HepG2 (cell line): ENCODE results near the gene CHST14. TPM values are rescaled to one million over a fixed set of nuclear protein-coding genes. Genes with fewer than 3 reads are reported as not detected.

ENCODE experiments used
- ATAC-seq: fragments of 200-7000 bp; cut with Tn5 transposase; 3 replicates; pipeline ENCODE4 v1.9.1; 2020; ENCODE audit warnings: mild to moderate bottlenecking, moderate library complexity
- BruUV-seq: library from RNA; stranded (reverse); fragments of 400-500 nt; replicated peaks from 2 replicates; lab custom pipeline; 2021; lab: Mats Ljungman, UMichigan
- CTCF ChIA-PET: fragments of 300-600 bp; formaldehyde crosslinking; extraction: SDS; loops from one replicate; lab custom pipeline; 2021; ENCODE audit warnings: low total read pairs, inconsistent platforms, low intra/inter-chr PET ratio; lab: Yijun Ruan, JAX
- POLR2A ChIA-PET: fragments of 350-600 bp; sonication (Branson Sonifier 250); formaldehyde crosslinking; loops from one replicate; lab custom pipeline; 2020; ENCODE audit warnings: antibody characterized with exemption, inconsistent platforms; lab: Yijun Ruan, JAX
- DNase-seq: peaks from one replicate; pipeline ENCODE4 v3.0.0-alpha.2; 2015; ENCODE audit warnings: low spot score
- FAIRE-seq: peaks from 3 replicates; lab custom pipeline; 2011; peaks lifted over from hg19 to GRCh38; lab: Jason Lieb, UNC
- H2AFZ ChIP-seq: one replicate; pipeline ENCODE4 v1.6.1; 2011; ENCODE audit warnings: low read length, inconsistent platforms
- H3K27ac ChIP-seq: fragments of 300-600 bp; 3 replicates; pipeline ENCODE4 v1.8.0; 2011; ENCODE audit warnings: mixed run types, mild to moderate bottlenecking, mixed read lengths, low read length, inconsistent platforms; ENCODE audit not compliant: insufficient read depth; ENCODE audit errors: extremely low read length
- H3K27me3 ChIP-seq, 2 experiments: fragments of 200-600 bp in 1 of 2; 2 replicates in 1 of 2; 3 replicates in 1 of 2; pipeline versions ENCODE4 v1.6.0 to v1.8.0; 2011; ENCODE audit warnings: low read length in 2 of 2, mild to moderate bottlenecking in 2 of 2, moderate library complexity in 2 of 2, inconsistent platforms in 1 of 2; ENCODE audit not compliant: insufficient read depth in 2 of 2, control insufficient read depth in 1 of 2
- H3K36me3 ChIP-seq, 2 experiments: fragments of 200-600 bp in 1 of 2; replicated peaks in 1 of 2; 2 replicates in 1 of 2; 3 replicates in 1 of 2; pipeline versions ENCODE4 v1.5.1 to v1.8.0; 2011; ENCODE audit warnings: low read length in 2 of 2, inconsistent platforms in 1 of 2; ENCODE audit not compliant: insufficient read depth in 2 of 2, control insufficient read depth in 1 of 2
- H3K4me1 ChIP-seq: 2 replicates; pipeline ENCODE4 v1.5.1; 2012; ENCODE audit warnings: low read length, inconsistent platforms; ENCODE audit not compliant: insufficient read depth
- H3K4me2 ChIP-seq: 2 replicates; pipeline ENCODE4 v1.6.0; 2011; ENCODE audit warnings: low read depth, low read length, inconsistent platforms
- H3K4me3 ChIP-seq, 3 experiments: fragments of 200-600 bp in 1 of 3; sonication (generic), shearing (Covaris generic) in 1 of 3; replicated peaks in 1 of 3; 2 replicates each; pipeline ENCODE4 v1.5.1; 2011 to 2016; ENCODE audit warnings: low read length in 3 of 3, inconsistent platforms in 2 of 3, low read depth in 2 of 3, mild to moderate bottlenecking in 2 of 3, control low read depth in 1 of 3, mixed read lengths in 1 of 3; ENCODE audit not compliant: insufficient read depth in 1 of 3
- H3K79me2 ChIP-seq: one replicate; pipeline ENCODE4 v1.6.1; 2011; ENCODE audit warnings: low read length, inconsistent platforms; ENCODE audit not compliant: insufficient read depth
- H3K9ac ChIP-seq: 2 replicates; pipeline ENCODE4 v1.6.0; 2011; ENCODE audit warnings: mild to moderate bottlenecking, low read depth, low read length, inconsistent platforms; ENCODE audit not compliant: insufficient read depth
- H3K9me3 ChIP-seq: 2 replicates; pipeline ENCODE4 v1.5.1; 2012; ENCODE audit warnings: mild to moderate bottlenecking, low read length
- H4K20me1 ChIP-seq: 2 replicates; pipeline ENCODE4 v1.6.0; 2011; ENCODE audit warnings: inconsistent platforms, mild to moderate bottlenecking, low read length, moderate library complexity; ENCODE audit not compliant: insufficient read depth
- DNMT3B ChIP-seq: conservative IDR thresholded peaks from 2 replicates; pipeline ENCODE4 v1.6.1; 2016; ENCODE audit warnings: missing biosample characterization, control low read depth
- EED ChIP-seq: sonication (generic); formaldehyde crosslinking; IDR thresholded peaks from 2 replicates; pipeline ENCODE4 v1.5.0; 2020; ENCODE audit warnings: mild to moderate bottlenecking, missing genetic modification reagents
- PITX1 ChIP-seq: sonication (generic); formaldehyde crosslinking; IDR thresholded peaks from 2 replicates; pipeline ENCODE4 v1.5.1; 2020; ENCODE audit warnings: mild to moderate bottlenecking, missing genetic modification reagents
- RCOR2 ChIP-seq: IDR thresholded peaks from 2 replicates; pipeline ENCODE4 v1.6.1; 2016; ENCODE audit warnings: missing biosample characterization, missing genetic modification reagents
- ZNF615 ChIP-seq: sonication (generic); formaldehyde crosslinking; IDR thresholded peaks from 2 replicates; pipeline ENCODE4 v1.5.0; 2020; ENCODE audit warnings: mild to moderate bottlenecking, missing genetic modification reagents, borderline replicate concordance
- ZNF749 ChIP-seq: sonication (generic); formaldehyde crosslinking; IDR thresholded peaks from 2 replicates; pipeline ENCODE4 v1.8.0; 2022; ENCODE audit warnings: mild to moderate bottlenecking, missing genetic modification reagents, moderate library complexity, borderline replicate concordance
- ZNF780A ChIP-seq: sonication (generic); formaldehyde crosslinking; IDR thresholded peaks from 2 replicates; pipeline ENCODE4 v1.8.0; 2022; ENCODE audit warnings: mild to moderate bottlenecking, missing genetic modification reagents, moderate library complexity
- ZSCAN9 ChIP-seq: IDR thresholded peaks from 2 replicates; pipeline ENCODE4 v1.6.1; 2016; ENCODE audit warnings: borderline replicate concordance
- WGBS: methylation state at CpG from one replicate; pipeline ENCODE4 v1.1.6; 2017; ENCODE audit warnings: low lambda C conversion rate; 5-methylcytosine and 5-hydroxymethylcytosine counted together
- in situ Hi-C: cut with HindIII; loops from 2 replicates; pipeline ENCODE4 v1.10.0; 2017; ENCODE audit warnings: low pct_unique_long_range_greater_than_20kb; ENCODE audit not compliant: extremely low pct_ligation_motif_present
- intact Hi-C: fragments of 100-400 bp; cut with micrococcal nuclease; formaldehyde crosslinking; loops from one replicate; pipeline ENCODE4 v1.10.0; 2022; ENCODE audit not compliant: unreplicated experiment
- polyA plus RNA-seq, 8 experiments: library from polyadenylated mRNA; depleted of rRNA in 3 of 8; stranded (reverse) in 7 of 8; unstranded in 1 of 8; fragments of >200 nt; fragmentation: Illumina TruSeq in 4 of 8; extraction: Trizol in 4 of 8; gene quantifications; 2 replicates each; pipeline versions ENCODE4 v1.2.1 to v1.2.3, GENCODE V29; 2011 to 2016; ENCODE audit warnings: low read depth in 4 of 8, missing spikeins in 1 of 8, mixed read lengths in 1 of 8; ENCODE audit not compliant: insufficient read depth in 1 of 8
- total RNA-seq, 5 experiments: library from RNA; depleted of rRNA; stranded (reverse); fragments of >200 nt; fragmentation: Illumina TruSeq; extraction: Trizol; gene quantifications; 2 replicates each; pipeline ENCODE4 v1.2.3, GENCODE V29; 2016; ENCODE audit warnings: low read depth in 1 of 5
- TF ChIP-seq, protein P1 (sequence below): sonication (generic); formaldehyde crosslinking; IDR thresholded peaks from 2 replicates; pipeline ENCODE4 v1.4.0; 2020; ENCODE audit warnings: missing genetic modification reagents
- TF ChIP-seq, protein P2 (sequence below): sonication (generic); formaldehyde crosslinking; IDR thresholded peaks from 2 replicates; pipeline ENCODE4 v1.9.0; 2021; ENCODE audit warnings: missing genetic modification reagents, borderline replicate concordance
- TF ChIP-seq, protein P3 (sequence below): sonication (generic); formaldehyde crosslinking; IDR thresholded peaks from 2 replicates; pipeline ENCODE4 v1.4.0; 2020; ENCODE audit warnings: mild to moderate bottlenecking, missing genetic modification reagents, borderline replicate concordance
- TF ChIP-seq, protein P4 (sequence below): sonication (generic); formaldehyde crosslinking; IDR thresholded peaks from 2 replicates; pipeline ENCODE4 v1.4.0; 2020; ENCODE audit warnings: mild to moderate bottlenecking, missing genetic modification reagents
- TF ChIP-seq, protein P5 (sequence below): sonication (generic); formaldehyde crosslinking; IDR thresholded peaks from 2 replicates; pipeline ENCODE4 v1.8.0; 2022; ENCODE audit warnings: missing genetic modification reagents, mild to moderate bottlenecking, moderate library complexity, borderline replicate concordance

Gene CHST14
- total and polyA plus RNA-seq, 2 of the 13 experiments (the other 11 are each of a cell fraction or from before 2014, with no cell fraction given), result 8.9 to 12.4 TPM

DNA sequence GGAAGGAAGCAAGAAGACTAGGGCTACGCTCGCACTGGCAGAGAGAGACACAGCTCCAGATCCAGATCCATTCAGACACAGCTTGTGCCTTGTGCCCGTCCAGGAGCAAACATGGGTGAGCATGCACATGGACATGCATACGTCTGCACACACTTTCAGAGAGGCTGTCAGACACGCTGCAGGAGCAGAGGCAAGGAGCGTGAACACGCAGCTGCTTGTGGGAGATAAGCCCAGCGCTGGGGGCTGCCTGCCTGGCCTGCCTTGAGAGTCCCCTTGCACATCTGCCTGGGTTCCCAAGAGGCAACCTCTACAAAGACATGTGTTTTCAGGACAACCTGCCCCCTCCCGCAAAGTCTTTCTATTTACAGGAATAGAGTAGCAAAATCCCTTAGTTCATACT lies 43.6 kb upstream of the CHST14 start:
- FAIRE-seq (no peak), ATAC-seq (no peak), DNase-seq (no peak)
- 80% methylated on average over 5 of the region's 9 CpGs for WGBS
- Histone ChIP-seq H4K20me1 (no peaks in the 10 kb centered on the region), H3K27ac (no peak overlapping the region), H3K9ac (no peak overlapping the region), H3K79me2 (no peaks in the 10 kb centered on the region), H3K36me3 (no peaks in the 10 kb centered on the region), H2AFZ (no peak overlapping the region), H3K4me2 (no peak overlapping the region), H3K27me3 (no peaks in the 10 kb centered on the region; a peak in 2 of 5 replicates), H3K4me3 (no peak overlapping the region), H3K4me1 (peaks cover under 1% of the 10 kb centered on the region; the same call in 1 of the 2 replicates), H3K9me3 (no peaks in the 10 kb centered on the region)
- in situ Hi-C loops, result no loop called here
- CTCF ChIA-PET, result no interaction called here
- POLR2A ChIA-PET, result no interaction called here
- TF ChIP-seq ZNF749 (CRISPR knock-in tag) (no peak), EED (no peak), PITX1 (no peak), RCOR2 (no peak), ZNF615 (CRISPR knock-in tag) (no peak), ZSCAN9 (CRISPR knock-in tag) (no peak), DNMT3B (CRISPR knock-in tag) (no peak), ZNF780A (no peak)
- TF ChIP-seq, protein P1, sequence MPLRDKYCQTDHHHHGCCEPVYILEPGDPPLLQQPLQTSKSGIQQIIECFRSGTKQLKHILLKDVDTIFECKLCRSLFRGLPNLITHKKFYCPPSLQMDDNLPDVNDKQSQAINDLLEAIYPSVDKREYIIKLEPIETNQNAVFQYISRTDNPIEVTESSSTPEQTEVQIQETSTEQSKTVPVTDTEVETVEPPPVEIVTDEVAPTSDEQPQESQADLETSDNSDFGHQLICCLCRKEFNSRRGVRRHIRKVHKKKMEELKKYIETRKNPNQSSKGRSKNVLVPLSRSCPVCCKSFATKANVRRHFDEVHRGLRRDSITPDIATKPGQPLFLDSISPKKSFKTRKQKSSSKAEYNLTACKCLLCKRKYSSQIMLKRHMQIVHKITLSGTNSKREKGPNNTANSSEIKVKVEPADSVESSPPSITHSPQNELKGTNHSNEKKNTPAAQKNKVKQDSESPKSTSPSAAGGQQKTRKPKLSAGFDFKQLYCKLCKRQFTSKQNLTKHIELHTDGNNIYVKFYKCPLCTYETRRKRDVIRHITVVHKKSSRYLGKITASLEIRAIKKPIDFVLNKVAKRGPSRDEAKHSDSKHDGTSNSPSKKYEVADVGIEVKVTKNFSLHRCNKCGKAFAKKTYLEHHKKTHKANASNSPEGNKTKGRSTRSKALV (CRISPR knock-in tag), result no peak
- TF ChIP-seq, protein P2, sequence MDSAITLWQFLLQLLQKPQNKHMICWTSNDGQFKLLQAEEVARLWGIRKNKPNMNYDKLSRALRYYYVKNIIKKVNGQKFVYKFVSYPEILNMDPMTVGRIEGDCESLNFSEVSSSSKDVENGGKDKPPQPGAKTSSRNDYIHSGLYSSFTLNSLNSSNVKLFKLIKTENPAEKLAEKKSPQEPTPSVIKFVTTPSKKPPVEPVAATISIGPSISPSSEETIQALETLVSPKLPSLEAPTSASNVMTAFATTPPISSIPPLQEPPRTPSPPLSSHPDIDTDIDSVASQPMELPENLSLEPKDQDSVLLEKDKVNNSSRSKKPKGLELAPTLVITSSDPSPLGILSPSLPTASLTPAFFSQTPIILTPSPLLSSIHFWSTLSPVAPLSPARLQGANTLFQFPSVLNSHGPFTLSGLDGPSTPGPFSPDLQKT, result no peak
- TF ChIP-seq, protein P3, sequence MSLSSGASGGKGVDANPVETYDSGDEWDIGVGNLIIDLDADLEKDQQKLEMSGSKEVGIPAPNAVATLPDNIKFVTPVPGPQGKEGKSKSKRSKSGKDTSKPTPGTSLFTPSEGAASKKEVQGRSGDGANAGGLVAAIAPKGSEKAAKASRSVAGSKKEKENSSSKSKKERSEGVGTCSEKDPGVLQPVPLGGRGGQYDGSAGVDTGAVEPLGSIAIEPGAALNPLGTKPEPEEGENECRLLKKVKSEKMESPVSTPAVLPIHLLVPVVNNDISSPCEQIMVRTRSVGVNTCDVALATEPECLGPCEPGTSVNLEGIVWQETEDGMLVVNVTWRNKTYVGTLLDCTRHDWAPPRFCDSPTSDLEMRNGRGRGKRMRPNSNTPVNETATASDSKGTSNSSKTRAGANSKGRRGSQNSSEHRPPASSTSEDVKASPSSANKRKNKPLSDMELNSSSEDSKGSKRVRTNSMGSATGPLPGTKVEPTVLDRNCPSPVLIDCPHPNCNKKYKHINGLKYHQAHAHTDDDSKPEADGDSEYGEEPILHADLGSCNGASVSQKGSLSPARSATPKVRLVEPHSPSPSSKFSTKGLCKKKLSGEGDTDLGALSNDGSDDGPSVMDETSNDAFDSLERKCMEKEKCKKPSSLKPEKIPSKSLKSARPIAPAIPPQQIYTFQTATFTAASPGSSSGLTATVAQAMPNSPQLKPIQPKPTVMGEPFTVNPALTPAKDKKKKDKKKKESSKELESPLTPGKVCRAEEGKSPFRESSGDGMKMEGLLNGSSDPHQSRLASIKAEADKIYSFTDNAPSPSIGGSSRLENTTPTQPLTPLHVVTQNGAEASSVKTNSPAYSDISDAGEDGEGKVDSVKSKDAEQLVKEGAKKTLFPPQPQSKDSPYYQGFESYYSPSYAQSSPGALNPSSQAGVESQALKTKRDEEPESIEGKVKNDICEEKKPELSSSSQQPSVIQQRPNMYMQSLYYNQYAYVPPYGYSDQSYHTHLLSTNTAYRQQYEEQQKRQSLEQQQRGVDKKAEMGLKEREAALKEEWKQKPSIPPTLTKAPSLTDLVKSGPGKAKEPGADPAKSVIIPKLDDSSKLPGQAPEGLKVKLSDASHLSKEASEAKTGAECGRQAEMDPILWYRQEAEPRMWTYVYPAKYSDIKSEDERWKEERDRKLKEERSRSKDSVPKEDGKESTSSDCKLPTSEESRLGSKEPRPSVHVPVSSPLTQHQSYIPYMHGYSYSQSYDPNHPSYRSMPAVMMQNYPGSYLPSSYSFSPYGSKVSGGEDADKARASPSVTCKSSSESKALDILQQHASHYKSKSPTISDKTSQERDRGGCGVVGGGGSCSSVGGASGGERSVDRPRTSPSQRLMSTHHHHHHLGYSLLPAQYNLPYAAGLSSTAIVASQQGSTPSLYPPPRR (CRISPR knock-in tag), result no peak
- TF ChIP-seq, protein P4, sequence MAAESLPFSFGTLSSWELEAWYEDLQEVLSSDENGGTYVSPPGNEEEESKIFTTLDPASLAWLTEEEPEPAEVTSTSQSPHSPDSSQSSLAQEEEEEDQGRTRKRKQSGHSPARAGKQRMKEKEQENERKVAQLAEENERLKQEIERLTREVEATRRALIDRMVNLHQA (CRISPR knock-in tag), result no peak
- TF ChIP-seq, protein P5, sequence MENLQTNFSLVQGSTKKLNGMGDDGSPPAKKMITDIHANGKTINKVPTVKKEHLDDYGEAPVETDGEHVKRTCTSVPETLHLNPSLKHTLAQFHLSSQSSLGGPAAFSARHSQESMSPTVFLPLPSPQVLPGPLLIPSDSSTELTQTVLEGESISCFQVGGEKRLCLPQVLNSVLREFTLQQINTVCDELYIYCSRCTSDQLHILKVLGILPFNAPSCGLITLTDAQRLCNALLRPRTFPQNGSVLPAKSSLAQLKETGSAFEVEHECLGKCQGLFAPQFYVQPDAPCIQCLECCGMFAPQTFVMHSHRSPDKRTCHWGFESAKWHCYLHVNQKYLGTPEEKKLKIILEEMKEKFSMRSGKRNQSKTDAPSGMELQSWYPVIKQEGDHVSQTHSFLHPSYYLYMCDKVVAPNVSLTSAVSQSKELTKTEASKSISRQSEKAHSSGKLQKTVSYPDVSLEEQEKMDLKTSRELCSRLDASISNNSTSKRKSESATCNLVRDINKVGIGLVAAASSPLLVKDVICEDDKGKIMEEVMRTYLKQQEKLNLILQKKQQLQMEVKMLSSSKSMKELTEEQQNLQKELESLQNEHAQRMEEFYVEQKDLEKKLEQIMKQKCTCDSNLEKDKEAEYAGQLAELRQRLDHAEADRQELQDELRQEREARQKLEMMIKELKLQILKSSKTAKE, result no peak
- BruUV-seq, result no TSS peak
- intact Hi-C loops, result no loop called here
